ENCODE data around the gene ACP2. TPM values are rescaled to one million over a fixed set of nuclear protein-coding genes. Genes with fewer than 3 reads are reported as not detected.

ACP2 gene
- total and polyA plus RNA-seq, 9 of the 15 experiments (the other 6 are each of a cell fraction or from before 2014, with no cell fraction given), result 1.9 to 20.0 (median 11.6) TPM

DNA sequence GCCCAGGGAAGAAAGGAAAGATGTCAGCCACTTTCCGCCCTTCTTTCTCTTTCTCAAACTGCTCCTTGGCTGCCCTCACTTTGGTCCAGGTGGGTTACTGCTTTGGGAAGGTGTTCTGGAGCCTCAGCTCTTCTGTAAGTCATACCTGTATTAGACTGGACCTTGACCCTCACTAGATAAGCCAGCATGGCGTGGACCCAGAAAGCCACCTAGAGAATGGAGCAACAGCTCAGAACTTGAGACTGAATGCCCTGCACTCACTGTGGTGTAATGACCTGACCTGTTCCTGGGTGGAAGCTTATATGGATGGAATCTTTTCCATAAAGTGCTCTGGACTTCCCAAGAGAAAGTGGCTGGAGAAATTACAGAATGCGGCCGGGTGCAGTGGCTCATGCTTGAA is 15.6 kb downstream of the ACP2 start (continued):
- TF ChIP-seq, protein P1, sequence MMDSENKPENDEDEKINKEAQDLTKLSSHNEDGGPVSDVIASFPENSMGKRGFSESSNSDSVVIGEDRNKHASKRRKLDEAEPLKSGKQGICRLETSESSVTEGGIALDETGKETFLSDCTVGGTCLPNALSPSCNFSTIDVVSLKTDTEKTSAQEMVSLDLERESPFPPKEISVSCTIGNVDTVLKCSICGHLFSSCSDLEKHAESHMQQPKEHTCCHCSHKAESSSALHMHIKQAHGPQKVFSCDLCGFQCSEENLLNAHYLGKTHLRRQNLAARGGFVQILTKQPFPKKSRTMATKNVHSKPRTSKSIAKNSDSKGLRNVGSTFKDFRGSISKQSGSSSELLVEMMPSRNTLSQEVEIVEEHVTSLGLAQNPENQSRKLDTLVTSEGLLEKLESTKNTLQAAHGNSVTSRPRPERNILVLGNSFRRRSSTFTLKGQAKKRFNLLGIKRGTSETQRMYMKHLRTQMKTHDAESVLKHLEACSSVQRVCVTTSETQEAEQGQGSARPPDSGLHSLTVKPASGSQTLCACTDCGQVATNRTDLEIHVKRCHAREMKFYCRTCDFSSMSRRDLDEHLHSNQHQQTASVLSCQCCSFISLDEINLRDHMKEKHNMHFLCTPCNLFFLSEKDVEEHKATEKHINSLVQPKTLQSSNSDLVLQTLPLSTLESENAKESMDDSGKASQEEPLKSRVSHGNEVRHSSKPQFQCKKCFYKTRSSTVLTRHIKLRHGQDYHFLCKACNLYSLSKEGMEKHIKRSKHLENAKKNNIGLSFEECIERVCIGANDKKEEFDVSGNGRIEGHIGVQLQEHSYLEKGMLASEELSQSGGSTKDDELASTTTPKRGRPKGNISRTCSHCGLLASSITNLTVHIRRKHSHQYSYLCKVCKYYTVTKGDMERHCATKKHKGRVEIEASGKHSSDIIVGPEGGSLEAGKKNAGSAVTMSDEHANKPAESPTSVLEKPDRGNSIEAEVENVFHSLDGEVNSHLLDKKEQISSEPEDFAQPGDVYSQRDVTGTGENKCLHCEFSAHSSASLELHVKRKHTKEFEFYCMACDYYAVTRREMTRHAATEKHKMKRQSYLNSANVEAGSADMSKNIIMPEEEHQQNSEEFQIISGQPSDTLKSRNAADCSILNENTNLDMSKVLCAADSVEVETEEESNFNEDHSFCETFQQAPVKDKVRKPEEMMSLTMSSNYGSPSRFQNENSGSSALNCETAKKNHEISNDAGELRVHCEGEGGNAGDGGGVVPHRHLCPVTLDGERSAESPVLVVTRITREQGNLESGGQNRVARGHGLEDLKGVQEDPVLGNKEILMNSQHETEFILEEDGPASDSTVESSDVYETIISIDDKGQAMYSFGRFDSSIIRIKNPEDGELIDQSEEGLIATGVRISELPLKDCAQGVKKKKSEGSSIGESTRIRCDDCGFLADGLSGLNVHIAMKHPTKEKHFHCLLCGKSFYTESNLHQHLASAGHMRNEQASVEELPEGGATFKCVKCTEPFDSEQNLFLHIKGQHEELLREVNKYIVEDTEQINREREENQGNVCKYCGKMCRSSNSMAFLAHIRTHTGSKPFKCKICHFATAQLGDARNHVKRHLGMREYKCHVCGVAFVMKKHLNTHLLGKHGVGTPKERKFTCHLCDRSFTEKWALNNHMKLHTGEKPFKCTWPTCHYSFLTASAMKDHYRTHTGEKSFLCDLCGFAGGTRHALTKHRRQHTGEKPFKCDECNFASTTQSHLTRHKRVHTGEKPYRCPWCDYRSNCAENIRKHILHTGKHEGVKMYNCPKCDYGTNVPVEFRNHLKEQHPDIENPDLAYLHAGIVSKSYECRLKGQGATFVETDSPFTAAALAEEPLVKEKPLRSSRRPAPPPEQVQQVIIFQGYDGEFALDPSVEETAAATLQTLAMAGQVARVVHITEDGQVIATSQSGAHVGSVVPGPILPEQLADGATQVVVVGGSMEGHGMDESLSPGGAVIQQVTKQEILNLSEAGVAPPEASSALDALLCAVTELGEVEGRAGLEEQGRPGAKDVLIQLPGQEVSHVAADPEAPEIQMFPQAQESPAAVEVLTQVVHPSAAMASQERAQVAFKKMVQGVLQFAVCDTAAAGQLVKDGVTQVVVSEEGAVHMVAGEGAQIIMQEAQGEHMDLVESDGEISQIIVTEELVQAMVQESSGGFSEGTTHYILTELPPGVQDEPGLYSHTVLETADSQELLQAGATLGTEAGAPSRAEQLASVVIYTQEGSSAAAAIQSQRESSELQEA (IDR thresholded peaks at IDR 0.05; ENCODE audit: low read depth), result no peak

DNA sequence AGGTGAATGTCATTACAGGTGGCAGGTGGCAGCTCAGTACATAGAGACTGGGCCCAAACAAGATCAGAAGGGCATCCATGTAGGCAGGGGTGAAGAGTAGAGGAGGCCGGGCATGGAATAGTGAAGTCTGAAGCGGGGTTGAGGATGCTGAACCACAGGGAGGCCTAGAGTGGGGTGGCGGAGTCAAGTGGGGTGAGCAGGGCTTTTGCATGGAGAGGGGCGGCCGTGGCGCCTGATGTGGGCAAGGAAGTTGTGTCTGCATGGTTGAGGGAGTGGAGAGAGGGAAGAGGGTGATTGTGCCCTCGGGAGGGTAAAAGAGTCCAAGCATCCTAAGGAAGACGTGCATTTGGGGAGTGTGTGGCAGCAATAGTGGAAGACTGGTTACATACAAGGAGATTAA is 19.5 kb downstream of the ACP2 start:
- Histone ChIP-seq H3K9me3 (replicated peaks; ENCODE audit: control insufficient read depth, insufficient read depth, low read depth, low read length) (no peaks in the 10 kb centered on the region), H3K79me2 (ENCODE audit: control insufficient read depth, insufficient read depth, low read length) (no peaks in the 10 kb centered on the region), H4K20me1 (replicated peaks; ENCODE audit: control insufficient read depth, insufficient read depth, low read length) (no peaks in the 10 kb centered on the region), H3K4me2 (ENCODE audit: insufficient read depth, low read length) (no peak overlapping the region), H3K4me1 (replicated peaks in 1 of 2; ENCODE audit: control insufficient read depth in 2 of 2, insufficient read depth in 2 of 2, low read length in 2 of 2) (no peaks in the 10 kb centered on the region), H3K9me1 (ENCODE audit: control insufficient read depth, insufficient read depth, low read length) (peaks cover 2% of the 10 kb centered on the region), H3K36me3 (ENCODE audit: control insufficient read depth, insufficient read depth, low read length) (no peaks in the 10 kb centered on the region), H3K4me3 (no peak overlapping the region), H3K27ac (ENCODE audit: extremely low read depth, low read depth, low read length) (no peak overlapping the region), H2AFZ (ENCODE audit: low read depth, low read length) (no peak overlapping the region), H3K27me3 (ENCODE audit: control insufficient read depth in 2 of 2, insufficient read depth in 2 of 2, low read length in 2 of 2) (no peaks in the 10 kb centered on the region), H3K9ac (ENCODE audit: insufficient read depth in 1 of 2, low read depth in 2 of 2, low read length in 2 of 2) (no peak overlapping the region)
- ChIA-PET POLR2A (interaction anchor here (1.4 to 10.7 kb wide), 2 partner anchors 14 to 17 kb away, joined by 5 to 110 read pairs; partner anchors contain the start of genes ACP2 and DDB2), CTCF (ENCODE audit: low intra/inter-chr PET ratio) (no interaction called here)
- no peak for FAIRE-seq
- in situ Hi-C loops (cut with MboI), result no loop called here
- BruUV-seq (replicated peaks), result no TSS peak
- WGBS (ENCODE audit: insufficient coverage, low coverage, missing lambda C conversion rate), result 70% methylated on average over 7 of the region's 8 CpGs
- DNase-seq (ENCODE audit: extremely low read depth in 1 of 4, low spot score in 3 of 4), result peak in 1 of 4 experiments; percentile 8
- ATAC-seq, result no peak
- intact Hi-C loops (cut with micrococcal nuclease), result no loop called here
- no peak for TF ChIP-seq PHTF2 (CRISPR knock-in tag; IDR thresholded peaks at IDR 0.05)
- TF ChIP-seq EP400 (IDR thresholded peaks at IDR 0.05), result no peak
- no peak for TF ChIP-seq U2AF2 (optimal IDR thresholded peaks at IDR 0.05; ENCODE audit: low read depth, low read length)
- TF ChIP-seq ETV1 (tag; conservative IDR thresholded peaks at IDR 0.05; ENCODE audit: low read depth), result no peak
- TF ChIP-seq, protein P2, sequence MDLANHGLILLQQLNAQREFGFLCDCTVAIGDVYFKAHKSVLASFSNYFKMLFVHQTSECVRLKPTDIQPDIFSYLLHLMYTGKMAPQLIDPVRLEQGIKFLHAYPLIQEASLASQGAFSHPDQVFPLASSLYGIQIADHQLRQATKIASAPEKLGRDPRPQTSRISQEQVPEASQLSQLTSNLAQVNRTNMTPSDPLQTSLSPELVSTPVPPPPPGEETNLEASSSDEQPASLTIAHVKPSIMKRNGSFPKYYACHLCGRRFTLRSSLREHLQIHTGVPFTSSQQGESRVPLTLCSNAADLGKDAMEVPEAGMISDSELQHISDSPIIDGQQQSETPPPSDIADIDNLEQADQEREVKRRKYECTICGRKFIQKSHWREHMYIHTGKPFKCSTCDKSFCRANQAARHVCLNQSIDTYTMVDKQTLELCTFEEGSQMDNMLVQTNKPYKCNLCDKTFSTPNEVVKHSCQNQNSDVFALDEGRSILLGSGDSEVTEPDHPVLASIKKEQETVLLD (IDR thresholded peaks at IDR 0.05), result no peak

Data from K562 (cell line).